Activated B cell treated with CpG ODN at 0.5 μM for 24 hours (primary cell): Measurements from ENCODE around the gene CCR8. TPM values are rescaled to one million over a fixed set of nuclear protein-coding genes. Genes with fewer than 3 reads are reported as not detected.

Experiments
- ATAC-seq: fragments of 200-7000 bp; cut with Tn5 transposase; one replicate; pipeline ENCODE4 v1.10.0; 2021; ENCODE audit warnings: low read depth, mild to moderate bottlenecking, moderate library complexity
- CTCF ChIA-PET: fragments of 350-600 bp; sonication (Branson Sonifier 250); formaldehyde crosslinking; loops from one replicate; lab custom pipeline; 2021; ENCODE audit warnings: antibody characterized with exemption; lab: Charles Lee
- POLR2A ChIA-PET: fragments of 350-600 bp; sonication (Branson Sonifier 250); formaldehyde crosslinking; loops from one replicate; lab custom pipeline; 2021; ENCODE audit warnings: antibody characterized with exemption; lab: Charles Lee
- DNase-seq: peaks from one replicate; pipeline ENCODE4 v3.0.0; 2022
- H3K27ac Mint-ChIP-seq: one replicate; pipeline ENCODE4 v1.8.0; 2020; ENCODE audit warnings: mixed read lengths
- H3K27me3 Mint-ChIP-seq: one replicate; pipeline ENCODE4 v1.8.0; 2021; ENCODE audit warnings: mixed read lengths
- H3K36me3 Mint-ChIP-seq: one replicate; pipeline ENCODE4 v1.8.0; 2021; ENCODE audit warnings: low read depth, mixed read lengths
- H3K4me1 Mint-ChIP-seq: one replicate; pipeline ENCODE4 v1.8.0; 2021; ENCODE audit warnings: mixed read lengths
- H3K4me3 Mint-ChIP-seq: one replicate; pipeline ENCODE4 v1.8.0; 2020; ENCODE audit warnings: mild to moderate bottlenecking, mixed read lengths
- H3K9me3 Mint-ChIP-seq: one replicate; pipeline ENCODE4 v1.8.0; 2020; ENCODE audit warnings: mixed read lengths
- CTCF ChIP-seq: fragments of 200-600 bp; IDR thresholded peaks from one replicate; pipeline ENCODE4 v1.8.0; 2022; ENCODE audit warnings: antibody characterized with exemption, mild to moderate bottlenecking
- intact Hi-C: fragments of 100-400 bp; cut with micrococcal nuclease; formaldehyde crosslinking; loops from one replicate; pipeline ENCODE4 v1.15.1; 2024
- total RNA-seq: library from RNA; stranded (reverse); gene quantifications from 2 replicates; pipeline ENCODE4 v1.2.3, GENCODE V29; 2022

The CCR8 gene
- total RNA-seq, 1 donor from 2014 or later, result not detected

GRCh38 chr3:39294446-39295183 lies 34.9 kb upstream of the CCR8 start:
- H3K27me3 Mint-ChIP-seq, result peaks cover 6% of the 10 kb centered on the region
- ATAC-seq (no peak), DNase-seq (no peak)
- no peak overlapping the region for H3K27ac Mint-ChIP-seq
- H3K4me1 Mint-ChIP-seq, result peaks cover 8% of the 10 kb centered on the region
- intact Hi-C loops, result no loop called here
- ChIA-PET CTCF (interaction anchor here (10.0 kb wide), 1 partner anchor 104 kb away, joined by 585 read pairs; the partner anchor contains the start of gene XIRP1), POLR2A (no interaction called here)
- peaks cover under 1% of the 10 kb centered on the region for H3K36me3 Mint-ChIP-seq
- H3K4me3 Mint-ChIP-seq, result no peak overlapping the region
- no peak for TF ChIP-seq CTCF
- H3K9me3 Mint-ChIP-seq, result peaks cover 11% of the 10 kb centered on the region

- peaks cover 7% of the 10 kb centered on the region for H3K36me3 Mint-ChIP-seq
- no peak overlapping the region for H3K4me3 Mint-ChIP-seq
- intact Hi-C loops, result no loop called here
- POLR2A ChIA-PET, result no interaction called here
- no peak overlapping the region for H3K27ac Mint-ChIP-seq
- no peak for ATAC-seq
- CTCF ChIA-PET, result interaction anchor here (0.6 to 10.0 kb wide), 3 partner anchors 82 to 105 kb away, joined by 3 to 585 read pairs (median 3); partner anchors contain the start of gene XIRP1
- H3K9me3 Mint-ChIP-seq, result peaks cover 17% of the 10 kb centered on the region
- H3K4me1 Mint-ChIP-seq, result peaks cover 4% of the 10 kb centered on the region
- peaks cover 12% of the 10 kb centered on the region for H3K27me3 Mint-ChIP-seq
- DNase-seq, result no peak
- no peak for TF ChIP-seq CTCF
Measured at GRCh38 chr3:39295184-39295775, 34.2 kb upstream of the CCR8 start.

GRCh38 chr3:39296197-39297077 lies 33.1 kb upstream of the CCR8 start:
- DNase-seq (no peak), ATAC-seq (no peak)
- Mint-ChIP-seq H3K4me1 (peaks cover 4% of the 10 kb centered on the region), H3K27ac (no peak overlapping the region), H3K27me3 (peaks cover 23% of the 10 kb centered on the region), H3K36me3 (peaks cover 12% of the 10 kb centered on the region), H3K9me3 (peaks cover 28% of the 10 kb centered on the region), H3K4me3 (no peak overlapping the region)
- intact Hi-C loops, result no loop called here
- TF ChIP-seq CTCF, result no peak
- ChIA-PET POLR2A (interaction anchor here (0.7 kb wide), 1 partner anchor 171 kb away, joined by 10 read pairs; no protein-coding TSS in a partner anchor), CTCF (interaction anchor here (0.6 kb wide), 1 partner anchor 88 kb away, joined by 3 read pairs; no protein-coding TSS in a partner anchor)

GRCh38 chr3:39299279-39299678 lies 30.2 kb upstream of the CCR8 start:
- H3K9me3 Mint-ChIP-seq, result peaks cover 43% of the 10 kb centered on the region
- H3K4me1 Mint-ChIP-seq, result no peaks in the 10 kb centered on the region
- ATAC-seq (no peak), DNase-seq (no peak)
- peaks cover 18% of the 10 kb centered on the region for H3K36me3 Mint-ChIP-seq
- CTCF ChIA-PET, result no interaction called here
- H3K27me3 Mint-ChIP-seq, result peaks cover 32% of the 10 kb centered on the region
- POLR2A ChIA-PET, result no interaction called here
- TF ChIP-seq CTCF, result no peak
- H3K27ac Mint-ChIP-seq, result no peak overlapping the region
- no peak overlapping the region for H3K4me3 Mint-ChIP-seq
- intact Hi-C loops, result no loop called here
